HG02642 (cell line): ENCODE results near the gene KRT12.
"Not testable (repeated sequence)": the region's sequence is repeated elsewhere in the genome, so short reads cannot be mapped to it uniquely, and the experiment has no call there.

Experiments used
- ATAC-seq: cut with Tn5 transposase; IDR thresholded peaks from one replicate; pipeline ENCODE4 v1.9.1; 2021; ENCODE audit warnings: mild to moderate bottlenecking; ENCODE audit not compliant: unreplicated experiment, poor library complexity

The KRT12 gene

GRCh38 chr17:40884708-40885512, 17.9 kb upstream of the KRT12 start, which contains the start of gene KRT20:
TSS of gene KRT20 (minus strand) at chr17:40885242. CDS start at chr17:40885185, 57 bp downstream.
- ATAC-seq: no peak

- no peak for ATAC-seq
Measured at GRCh38 chr17:40883626-40884334, 16.8 kb upstream of the KRT12 start.

- no peak for ATAC-seq
Measured at GRCh38 chr17:40883031-40883430, 16.0 kb upstream of the KRT12 start.

GRCh38 chr17:40879026-40879425, 12.0 kb upstream of the KRT12 start:
- no peak for ATAC-seq

- no peak for ATAC-seq
Measured at GRCh38 chr17:40878044-40878443, 11.0 kb upstream of the KRT12 start.

GRCh38 chr17:40873801-40874200, 6.8 kb upstream of the KRT12 start:
- ATAC-seq: no peak

- no peak for ATAC-seq
Measured at GRCh38 chr17:40873255-40873654, 6.2 kb upstream of the KRT12 start.

- no peak for ATAC-seq
Measured at GRCh38 chr17:40872416-40872815, 5.4 kb upstream of the KRT12 start.

- ATAC-seq: no peak
Measured at GRCh38 chr17:40871316-40871715, 4.3 kb upstream of the KRT12 start.

- ATAC-seq: no peak
Measured at GRCh38 chr17:40870136-40870535, 3.1 kb upstream of the KRT12 start.

- ATAC-seq: no peak
Measured at GRCh38 chr17:40864661-40865390, 2.2 kb downstream of the KRT12 start.

GRCh38 chr17:40862985-40863733, 3.9 kb downstream of the KRT12 start:
- ATAC-seq: no peak

GRCh38 chr17:40859536-40859935, 7.5 kb downstream of the KRT12 start:
- ATAC-seq: no peak

- ATAC-seq: not testable (repeated sequence)
Measured at GRCh38 chr17:40858667-40859066, 8.4 kb downstream of the KRT12 start.

- ATAC-seq: no peak
Measured at GRCh38 chr17:40857535-40857934, 9.5 kb downstream of the KRT12 start.

GRCh38 chr17:40854175-40854814, 12.7 kb downstream of the KRT12 start:
- no peak for ATAC-seq

- ATAC-seq: no peak
Measured at GRCh38 chr17:40852364-40852763, 14.7 kb downstream of the KRT12 start.

GRCh38 chr17:40850293-40850972, 16.6 kb downstream of the KRT12 start:
- ATAC-seq: no peak

- ATAC-seq: no peak
Measured at GRCh38 chr17:40849723-40850122, 17.3 kb downstream of the KRT12 start.
